BJ (cell line): Measurements from ENCODE around the gene ANKRD13B. TPM values are rescaled to one million over a fixed set of nuclear protein-coding genes. Genes with fewer than 3 reads are reported as not detected.

Experiments
- CTCF ChIA-PET: fragments of 350-600 bp; formaldehyde crosslinking; extraction: SDS; loops from one replicate; lab custom pipeline; 2021; ENCODE audit warnings: antibody characterized with exemption, inconsistent platforms; lab: Yijun Ruan, JAX
- POLR2A ChIA-PET: fragments of 300-600 bp; sonication (Branson Sonifier 250); formaldehyde crosslinking; extraction: SDS; loops from one replicate; lab custom pipeline; 2021; ENCODE audit warnings: antibody characterized with exemption; lab: Charles Lee
- DNase-seq: peaks from one replicate; pipeline ENCODE4 v3.0.0-alpha.2; 2011; ENCODE audit warnings: low read depth
- H3K27me3 ChIP-seq: 2 replicates; pipeline ENCODE4 v1.6.0; 2011; ENCODE audit warnings: low read length; ENCODE audit not compliant: control insufficient read depth, insufficient read depth
- H3K36me3 ChIP-seq: 2 replicates; pipeline ENCODE4 v1.5.1; 2011; ENCODE audit warnings: low read length; ENCODE audit not compliant: control insufficient read depth, insufficient read depth
- H3K4me3 ChIP-seq: 2 replicates; pipeline ENCODE4 v1.5.1; 2011; ENCODE audit warnings: low read depth, mild to moderate bottlenecking, control low read depth, low read length
- polyA plus RNA-seq: library from polyadenylated mRNA; depleted of rRNA; stranded (reverse); fragments of >200 nt; gene quantifications from 2 replicates; pipeline ENCODE4 v1.2.3, GENCODE V29; 2011
- TF ChIP-seq, protein P1 (sequence below): IDR thresholded peaks from 2 replicates; pipeline ENCODE4 v1.5.1; 2011; ENCODE audit warnings: low read depth, mild to moderate bottlenecking, control low read depth, inconsistent platforms, low read length, moderate library complexity; ENCODE audit not compliant: insufficient read depth

Gene ANKRD13B
- polyA plus RNA-seq, 1 experiment: 3.1 TPM

DNA sequence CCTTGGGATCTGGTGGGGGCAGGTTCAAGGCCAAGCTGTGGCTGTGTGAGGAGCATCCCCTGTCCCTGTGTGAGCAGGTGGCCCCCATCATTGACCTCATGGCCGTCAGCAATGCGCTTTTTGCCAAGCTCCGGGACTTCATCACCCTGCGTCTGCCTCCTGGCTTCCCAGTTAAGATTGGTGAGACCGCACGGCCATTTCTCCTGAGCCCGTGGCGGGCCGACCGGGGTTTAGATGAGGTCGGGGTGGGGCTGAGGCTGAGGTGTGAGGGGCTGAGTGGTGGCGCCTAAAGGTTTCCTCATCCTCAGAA, 19.1 kb downstream of the ANKRD13B start:
- ChIA-PET POLR2A (no interaction called here), CTCF (interaction anchor here (1.1 to 1.4 kb wide), 2 partner anchors 12 to 20 kb away, joined by 3 to 4 read pairs; no protein-coding TSS in a partner anchor)
- Histone ChIP-seq H3K27me3 (no peaks in the 10 kb centered on the region), H3K36me3 (no peaks in the 10 kb centered on the region), H3K4me3 (no peak overlapping the region)
- TF ChIP-seq, protein P1, sequence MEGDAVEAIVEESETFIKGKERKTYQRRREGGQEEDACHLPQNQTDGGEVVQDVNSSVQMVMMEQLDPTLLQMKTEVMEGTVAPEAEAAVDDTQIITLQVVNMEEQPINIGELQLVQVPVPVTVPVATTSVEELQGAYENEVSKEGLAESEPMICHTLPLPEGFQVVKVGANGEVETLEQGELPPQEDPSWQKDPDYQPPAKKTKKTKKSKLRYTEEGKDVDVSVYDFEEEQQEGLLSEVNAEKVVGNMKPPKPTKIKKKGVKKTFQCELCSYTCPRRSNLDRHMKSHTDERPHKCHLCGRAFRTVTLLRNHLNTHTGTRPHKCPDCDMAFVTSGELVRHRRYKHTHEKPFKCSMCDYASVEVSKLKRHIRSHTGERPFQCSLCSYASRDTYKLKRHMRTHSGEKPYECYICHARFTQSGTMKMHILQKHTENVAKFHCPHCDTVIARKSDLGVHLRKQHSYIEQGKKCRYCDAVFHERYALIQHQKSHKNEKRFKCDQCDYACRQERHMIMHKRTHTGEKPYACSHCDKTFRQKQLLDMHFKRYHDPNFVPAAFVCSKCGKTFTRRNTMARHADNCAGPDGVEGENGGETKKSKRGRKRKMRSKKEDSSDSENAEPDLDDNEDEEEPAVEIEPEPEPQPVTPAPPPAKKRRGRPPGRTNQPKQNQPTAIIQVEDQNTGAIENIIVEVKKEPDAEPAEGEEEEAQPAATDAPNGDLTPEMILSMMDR: no peak
- DNase-seq: no peak

DNA sequence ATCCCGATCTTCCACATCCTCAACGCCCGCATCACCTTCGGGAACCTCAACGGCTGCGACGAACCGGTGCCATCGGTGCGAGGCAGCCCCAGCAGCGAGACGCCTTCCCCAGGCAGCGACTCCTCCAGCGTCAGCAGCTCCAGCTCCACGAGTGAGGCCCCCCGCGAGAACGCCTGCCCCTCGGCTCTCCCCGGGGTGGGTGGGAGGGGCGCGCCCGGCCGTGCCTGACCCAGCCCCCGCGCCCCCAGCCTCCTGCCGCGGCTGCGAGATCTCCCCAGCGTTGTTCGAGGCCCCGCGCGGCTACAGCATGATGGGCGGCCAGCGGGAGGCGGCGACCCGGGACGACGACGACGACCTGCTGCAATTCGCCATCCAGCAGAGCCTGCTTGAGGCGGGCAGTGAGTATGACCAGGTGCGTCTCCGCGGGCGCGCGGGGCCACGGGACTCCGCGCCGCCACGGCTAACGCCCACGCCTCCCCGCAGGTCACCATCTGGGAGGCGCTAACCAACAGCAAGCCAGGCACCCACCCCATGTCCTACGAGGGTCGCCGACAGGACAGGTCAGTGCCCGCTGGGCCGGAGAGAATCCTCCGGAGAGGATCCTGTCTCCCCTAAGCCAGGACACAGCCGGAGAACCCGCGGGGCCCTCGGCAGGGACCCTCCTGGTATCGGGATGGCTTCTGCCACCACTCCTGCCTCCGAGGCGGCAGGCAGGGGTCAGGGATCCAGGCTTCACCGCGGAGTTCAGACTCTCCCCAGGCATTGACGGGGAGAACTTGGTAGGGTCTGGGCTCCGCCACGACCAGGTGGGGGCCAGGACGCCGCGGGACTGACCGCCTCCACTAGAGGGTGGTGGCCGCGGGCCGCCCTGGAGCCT, 19.7 kb downstream of the ANKRD13B start:
- TF ChIP-seq, protein P1: no peak
- no peaks in the 10 kb centered on the region for H3K36me3 ChIP-seq
- ChIA-PET CTCF (interaction anchor here (0.7 to 4.1 kb wide), 11 partner anchors 8 to 244 kb away, joined by 3 to 32 read pairs (median 3); partner anchors contain the start of genes ANKRD13B and CORO6), POLR2A (no interaction called here)
- no peak for DNase-seq
- no peaks in the 10 kb centered on the region for H3K27me3 ChIP-seq
- H3K4me3 ChIP-seq: no peak overlapping the region

DNA sequence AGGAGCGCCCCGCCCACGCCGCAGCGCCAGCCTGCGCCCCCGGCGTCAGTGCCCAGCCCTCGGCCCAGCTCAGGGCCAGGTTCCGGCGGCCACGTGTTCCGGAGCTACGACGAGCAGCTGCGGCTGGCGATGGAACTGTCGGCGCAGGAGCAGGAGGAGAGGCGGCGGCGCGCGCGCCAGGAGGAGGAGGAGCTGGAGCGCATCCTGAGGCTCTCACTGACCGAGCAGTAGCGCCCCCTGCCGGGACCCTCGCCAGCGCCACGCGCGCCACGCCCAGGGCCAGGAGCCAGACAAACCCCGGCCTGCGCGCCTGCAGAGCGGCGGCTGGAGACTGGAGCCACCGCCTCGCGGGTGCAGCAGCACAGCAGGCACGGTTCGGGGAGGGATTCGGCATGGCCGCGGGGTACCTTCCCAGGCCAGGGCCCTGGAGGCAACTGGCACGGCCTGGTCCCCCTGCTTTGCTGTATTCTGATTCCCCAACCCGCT, 20.5 kb downstream of the ANKRD13B start:
- CTCF ChIA-PET: interaction anchor here (0.7 to 4.1 kb wide), 12 partner anchors 8 to 491 kb away, joined by 3 to 32 read pairs (median 3); partner anchors contain the start of genes ANKRD13B and CORO6
- no peaks in the 10 kb centered on the region for H3K27me3 ChIP-seq
- TF ChIP-seq, protein P1: peak; percentile 65
- no peaks in the 10 kb centered on the region for H3K36me3 ChIP-seq
- DNase-seq: no peak
- peak overlapping the region; percentile 9 for H3K4me3 ChIP-seq
- POLR2A ChIA-PET: no interaction called here

DNA sequence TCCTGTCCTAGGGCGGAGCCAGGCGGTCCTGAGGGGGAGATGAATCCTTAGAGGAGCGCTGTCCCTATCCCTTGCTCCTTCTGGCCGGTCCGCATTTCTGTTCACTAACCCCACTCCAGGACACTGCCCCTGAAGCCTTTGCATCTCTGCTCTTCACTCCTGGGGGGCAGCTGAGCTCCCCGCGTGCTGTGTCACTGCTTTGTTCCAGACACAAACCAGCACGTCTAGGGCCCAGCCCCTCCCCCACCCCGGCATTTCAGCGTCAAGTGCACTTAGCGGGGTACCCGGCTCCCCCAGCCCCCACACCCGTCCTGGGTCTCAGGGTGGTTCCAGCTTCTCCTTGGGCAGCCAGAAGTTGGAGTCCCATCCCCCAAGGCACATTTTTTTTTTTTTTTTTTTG, 20.9 kb downstream of the ANKRD13B start:
- no peaks in the 10 kb centered on the region for H3K27me3 ChIP-seq
- TF ChIP-seq, protein P1: no peak
- DNase-seq: no peak
- CTCF ChIA-PET: interaction anchor here (0.9 to 4.1 kb wide), 10 partner anchors 9 to 491 kb away, joined by 3 to 32 read pairs (median 3); partner anchors contain the start of genes ANKRD13B and CORO6
- peak overlapping the region; percentile 9; the same call in 1 of the 2 replicates for H3K4me3 ChIP-seq
- POLR2A ChIA-PET: no interaction called here
- H3K36me3 ChIP-seq: no peaks in the 10 kb centered on the region

DNA sequence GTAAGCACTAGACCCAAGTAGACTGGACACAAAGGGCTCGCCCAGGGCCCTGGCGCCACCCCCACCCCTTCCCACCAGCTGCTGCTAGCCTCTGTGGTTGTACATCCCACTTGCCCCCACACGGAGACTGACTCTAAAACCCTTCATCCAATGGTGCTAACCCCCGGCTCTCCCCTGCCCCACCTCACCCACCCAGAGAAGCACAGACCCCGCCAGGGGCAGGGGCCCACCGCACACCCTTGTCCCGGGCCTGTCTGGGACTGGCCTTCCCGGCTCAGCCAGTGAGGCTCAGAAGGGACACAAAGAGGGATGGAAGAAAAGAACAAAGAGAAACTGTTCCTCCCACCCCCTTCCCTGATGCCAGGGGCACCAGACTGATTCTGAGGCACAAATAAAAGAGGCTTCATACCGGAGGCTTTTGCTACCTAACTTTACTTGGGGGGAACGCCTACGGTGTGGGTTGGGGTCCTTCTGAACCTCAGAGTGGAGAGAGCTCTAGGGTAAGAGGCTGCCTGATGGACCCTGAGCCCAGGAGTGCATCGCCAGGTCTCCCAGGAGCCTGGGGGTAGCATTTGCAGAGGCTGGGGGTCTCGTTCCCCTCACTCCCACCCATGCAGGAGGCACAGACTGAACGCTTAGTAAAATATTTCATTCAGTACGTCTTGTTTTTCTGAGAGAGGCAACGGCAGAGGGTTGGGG, 21.6 kb downstream of the ANKRD13B start:
- no peaks in the 10 kb centered on the region for H3K27me3 ChIP-seq
- no peak overlapping the region for H3K4me3 ChIP-seq
- ChIA-PET CTCF (interaction anchor here (1.0 to 4.1 kb wide), 9 partner anchors 11 to 490 kb away, joined by 3 to 32 read pairs (median 4); partner anchors contain the start of gene ANKRD13B), POLR2A (no interaction called here)
- TF ChIP-seq, protein P1: no peak
- no peak for DNase-seq
- no peaks in the 10 kb centered on the region for H3K36me3 ChIP-seq
